Uterus (tissue), 2 donors: ENCODE data around the gene CIRBP.

ENCODE experiments used
- POLR2A ChIP-seq, 2 donors: fragments of 450-650 bp; IDR thresholded peaks; one replicate each; pipeline ENCODE4 v1.6.1; 2016; ENCODE audit warnings: antibody characterized with exemption in 2 of 2, mild to moderate bottlenecking in 1 of 2, moderate library complexity in 1 of 2
- TF ChIP-seq, protein P1 (sequence below), 4 experiments: fragments of 200-600 bp in 2 of 4; fragments of 450-650 bp in 2 of 4; sonication (generic) in 2 of 4; IDR thresholded peaks; one replicate each; pipeline ENCODE4 v1.5.1; 2016 to 2019; ENCODE audit warnings: antibody characterized with exemption in 4 of 4, mild to moderate bottlenecking in 2 of 4, moderate library complexity in 1 of 4

DNA sequence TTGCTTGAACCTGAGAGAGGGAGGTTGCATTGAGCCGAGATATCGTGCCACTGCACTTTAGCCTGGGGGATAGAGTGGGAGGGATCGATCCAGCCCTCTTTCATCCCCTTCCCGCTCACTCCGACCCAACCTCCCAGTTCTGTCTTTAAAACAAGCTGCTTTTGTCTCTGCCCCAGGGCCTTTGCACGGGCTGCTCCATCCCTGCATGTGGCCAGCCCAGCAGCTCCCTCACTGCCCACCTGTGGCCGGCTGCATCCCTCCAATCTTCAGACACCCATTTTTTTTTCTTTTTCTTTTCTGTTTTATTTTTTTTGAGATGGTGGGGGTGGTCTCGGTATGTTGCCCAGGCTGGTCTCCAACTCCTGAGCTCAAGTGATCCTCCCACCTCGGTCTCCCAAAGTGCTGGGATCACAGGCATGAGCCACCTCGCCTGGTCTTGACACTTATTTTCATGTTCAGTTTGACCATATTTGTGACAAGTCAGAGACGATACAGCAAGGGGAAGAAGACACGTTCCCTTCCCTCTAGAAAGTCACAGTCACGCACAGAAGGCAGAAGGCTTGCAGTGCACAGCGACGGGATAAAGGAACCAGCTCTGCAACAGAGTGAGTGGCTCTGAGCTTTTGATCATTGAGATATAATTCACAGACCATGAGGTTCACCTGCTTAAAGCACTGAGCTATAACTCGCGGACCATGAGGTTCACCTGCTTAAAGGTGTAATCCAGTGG is 48.3 kb downstream of the CIRBP start:
- TF ChIP-seq, protein P1, sequence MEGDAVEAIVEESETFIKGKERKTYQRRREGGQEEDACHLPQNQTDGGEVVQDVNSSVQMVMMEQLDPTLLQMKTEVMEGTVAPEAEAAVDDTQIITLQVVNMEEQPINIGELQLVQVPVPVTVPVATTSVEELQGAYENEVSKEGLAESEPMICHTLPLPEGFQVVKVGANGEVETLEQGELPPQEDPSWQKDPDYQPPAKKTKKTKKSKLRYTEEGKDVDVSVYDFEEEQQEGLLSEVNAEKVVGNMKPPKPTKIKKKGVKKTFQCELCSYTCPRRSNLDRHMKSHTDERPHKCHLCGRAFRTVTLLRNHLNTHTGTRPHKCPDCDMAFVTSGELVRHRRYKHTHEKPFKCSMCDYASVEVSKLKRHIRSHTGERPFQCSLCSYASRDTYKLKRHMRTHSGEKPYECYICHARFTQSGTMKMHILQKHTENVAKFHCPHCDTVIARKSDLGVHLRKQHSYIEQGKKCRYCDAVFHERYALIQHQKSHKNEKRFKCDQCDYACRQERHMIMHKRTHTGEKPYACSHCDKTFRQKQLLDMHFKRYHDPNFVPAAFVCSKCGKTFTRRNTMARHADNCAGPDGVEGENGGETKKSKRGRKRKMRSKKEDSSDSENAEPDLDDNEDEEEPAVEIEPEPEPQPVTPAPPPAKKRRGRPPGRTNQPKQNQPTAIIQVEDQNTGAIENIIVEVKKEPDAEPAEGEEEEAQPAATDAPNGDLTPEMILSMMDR (IDR thresholded peaks at IDR 0.05) = no peak
- TF ChIP-seq POLR2A (IDR thresholded peaks at IDR 0.05) = no peak
